Activated CD8-positive, alpha-beta memory T cell treated with anti-CD3 and anti-CD28 coated beads, Interleukin-2, amount 50 U/mL, for 1 hour (primary cell): ENCODE measurements around the gene C1S.
"Not testable (repeated sequence)": the region's sequence is repeated elsewhere in the genome, so short reads cannot be mapped to it uniquely, and the experiment has no call there.

Experiments used
- DNase-seq: peaks from one replicate; pipeline ENCODE4 v3.0.0-alpha.2; 2020; ENCODE audit errors: extremely low read depth

The C1S gene

GRCh38 chr12:7102582-7102981 is 42.1 kb downstream of the C1S start:
- no peak for DNase-seq

DNA sequence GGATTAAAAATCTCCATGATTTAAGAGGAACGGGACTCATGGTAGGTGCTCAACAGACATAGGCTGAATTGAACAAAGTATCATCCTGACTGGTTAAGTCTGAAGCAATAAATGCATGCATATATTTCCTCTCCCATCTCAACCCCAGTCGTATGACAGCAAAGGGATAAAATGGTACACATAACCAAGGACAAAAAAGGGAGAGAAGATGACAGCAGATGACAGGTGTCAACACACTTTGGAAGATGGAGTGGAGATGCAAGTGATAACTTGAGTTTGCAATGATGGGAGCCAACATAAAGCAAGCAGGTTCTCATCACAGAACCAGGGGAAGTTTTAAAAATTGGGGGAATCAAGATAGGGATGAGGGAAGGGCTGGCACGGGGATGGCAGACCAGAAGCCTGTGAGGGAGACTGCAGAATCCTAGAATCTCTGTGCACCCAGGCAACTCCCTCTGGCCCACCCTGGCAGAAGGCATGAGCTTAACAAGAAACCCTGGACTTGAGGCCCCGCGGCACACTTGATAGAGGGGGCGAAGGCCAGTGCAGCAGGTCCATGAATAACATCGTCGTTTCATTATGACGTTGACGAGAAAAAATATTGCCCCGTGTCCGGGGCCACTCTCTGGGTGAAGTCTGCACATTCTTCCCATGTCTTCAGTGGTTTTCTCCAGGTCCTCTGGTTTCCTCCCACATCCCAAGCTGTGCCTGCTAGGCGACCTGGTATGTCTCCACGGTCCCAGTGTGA is 43.5 kb downstream of the C1S start:
- no peak for DNase-seq

DNA sequence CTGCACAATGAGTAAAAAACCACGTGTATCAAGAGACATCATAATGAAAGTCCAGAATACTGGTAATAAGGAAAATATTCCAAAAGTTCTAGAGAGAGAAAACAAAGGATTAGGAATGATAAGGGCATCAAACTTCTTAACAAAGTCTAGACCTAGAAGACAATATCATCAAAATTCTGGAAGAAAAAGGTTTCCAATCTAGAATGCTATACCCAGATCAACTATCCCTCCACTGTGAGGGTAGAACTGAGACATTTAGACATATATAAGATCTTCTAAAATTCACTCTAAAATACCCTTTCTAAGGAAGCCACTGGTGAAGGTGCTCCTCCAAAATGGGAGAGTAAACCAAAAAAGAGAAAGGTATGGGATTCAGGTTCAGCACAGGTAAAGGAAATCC is 45.6 kb downstream of the C1S start:
- DNase-seq = no peak

DNA sequence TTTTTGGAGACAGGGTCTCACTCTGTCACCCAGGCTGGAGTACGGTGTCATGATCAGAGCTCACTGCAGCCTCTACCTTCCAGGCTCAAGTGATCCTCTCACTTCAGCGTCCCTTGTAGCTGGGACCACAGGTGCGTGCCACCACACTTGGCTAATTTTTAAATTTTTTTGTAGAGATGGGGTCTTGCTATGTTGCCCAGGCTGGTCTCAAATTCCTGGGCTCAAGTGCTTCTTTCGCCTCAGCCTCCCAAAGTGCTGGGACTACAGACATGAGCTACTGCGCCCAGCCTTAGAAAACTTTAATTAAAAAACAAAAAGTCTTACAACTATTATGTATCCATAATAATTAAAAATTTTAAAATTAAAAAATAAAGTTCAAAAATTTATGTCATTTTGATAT is 46.7 kb downstream of the C1S start:
- DNase-seq = not testable (repeated sequence)

DNA sequence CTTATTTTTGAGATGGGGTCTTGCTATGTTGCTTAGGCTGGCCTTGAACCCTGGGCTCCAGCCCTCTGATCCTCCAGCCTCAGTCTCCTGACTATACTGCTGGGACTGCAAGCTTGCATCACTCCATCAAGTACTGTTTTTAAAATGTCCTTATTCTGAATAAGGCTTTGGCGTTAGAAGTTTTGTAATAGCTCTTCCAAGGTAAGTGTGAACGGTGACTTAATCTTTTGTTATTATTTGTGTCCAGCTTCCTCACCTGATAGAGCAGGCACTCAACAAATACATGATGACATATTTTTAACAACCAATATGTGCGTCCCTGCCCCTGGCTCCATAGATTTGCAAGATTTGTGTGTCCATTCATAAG is 47.1 kb downstream of the C1S start:
- no peak for DNase-seq

DNA sequence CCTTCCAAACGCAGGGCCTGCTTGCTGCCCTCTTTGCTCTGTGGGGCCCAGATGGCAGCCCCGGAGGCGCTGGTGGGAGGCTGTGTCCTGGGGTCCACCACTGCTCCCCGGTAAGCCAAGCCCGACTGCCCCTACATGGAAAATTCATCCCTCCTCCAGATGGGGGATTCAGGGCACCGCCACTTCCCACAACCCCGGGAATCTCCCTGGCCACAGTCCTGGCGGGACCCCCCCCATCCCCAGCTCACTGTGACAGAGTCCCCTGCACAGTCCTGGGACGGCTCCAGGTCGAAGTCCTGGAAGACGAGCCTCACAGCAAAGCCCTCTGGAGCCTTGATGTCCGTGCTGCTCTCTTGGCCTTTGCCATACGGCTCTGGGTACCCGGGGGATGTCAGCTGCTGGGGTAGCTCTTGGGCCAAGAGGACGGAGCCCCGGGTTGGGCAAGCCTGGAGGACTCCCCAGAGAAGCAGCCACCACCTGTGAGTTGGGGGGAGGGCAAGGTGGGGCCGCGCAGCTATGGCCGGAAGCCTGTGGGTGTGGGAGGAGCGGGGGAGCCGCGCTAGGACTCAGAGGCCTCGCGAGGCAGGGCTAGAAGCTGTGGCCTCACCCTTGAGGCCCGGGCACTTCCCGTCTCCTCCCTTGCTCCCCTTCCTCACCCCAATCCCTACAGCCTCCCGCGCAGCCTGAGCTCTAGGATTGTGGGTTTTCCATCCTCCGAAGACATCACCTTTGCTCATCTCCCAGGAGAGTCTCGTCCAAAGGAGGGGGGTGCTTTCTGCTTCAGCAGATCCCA is 47.7 kb downstream of the C1S start:
- DNase-seq = no peak

GRCh38 chr12:7108796-7109571 is 48.5 kb downstream of the C1S start, which contains the start of gene C1RL:
Gene C1RL, minus strand, starts transcription at chr12:7109214. Its CDS starts 34 bp downstream, at chr12:7109180.
- no peak for DNase-seq

- DNase-seq = no peak
Observed at GRCh38 chr12:7109572-7109920, 49.0 kb downstream of the C1S start.

DNA sequence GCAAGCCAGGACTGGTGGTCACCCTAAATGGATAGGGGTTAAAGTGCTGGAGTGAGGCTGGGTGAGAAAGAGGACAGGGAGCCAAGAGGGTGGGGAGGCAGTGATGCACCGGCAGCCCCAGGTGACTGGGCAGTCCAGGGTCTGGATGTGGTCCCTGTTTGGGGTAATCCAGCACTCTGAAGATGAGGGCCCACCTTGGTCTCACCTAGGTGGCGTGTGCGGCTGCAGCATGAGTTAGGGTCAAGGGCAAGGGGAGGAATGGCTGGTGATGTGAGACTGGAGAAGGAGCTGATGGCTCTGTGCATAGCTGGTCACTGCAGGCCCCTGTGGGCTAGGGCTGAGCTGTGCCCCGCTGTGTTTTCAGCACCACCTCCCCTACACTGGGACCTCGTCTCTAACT is 50.1 kb downstream of the C1S start:
- no peak for DNase-seq

DNA sequence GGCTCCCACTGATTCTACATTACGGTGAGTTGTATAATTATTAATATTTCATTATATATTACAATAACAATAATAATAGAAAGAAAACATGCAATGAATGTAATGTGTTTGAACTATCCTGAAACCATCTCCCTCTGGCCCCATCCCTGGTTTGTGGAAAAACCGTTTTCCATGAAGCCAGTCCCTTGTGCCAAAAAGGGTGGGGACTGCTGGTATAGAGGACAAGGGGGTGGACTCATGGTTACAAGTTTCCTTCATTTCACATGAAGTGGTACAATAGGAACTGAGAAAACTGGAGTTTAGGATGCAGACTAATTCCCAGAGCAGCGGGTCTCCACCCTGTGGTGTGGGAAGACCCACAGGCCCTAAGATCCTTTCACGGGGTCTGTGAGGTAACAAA is 51.5 kb downstream of the C1S start:
- DNase-seq = no peak

DNA sequence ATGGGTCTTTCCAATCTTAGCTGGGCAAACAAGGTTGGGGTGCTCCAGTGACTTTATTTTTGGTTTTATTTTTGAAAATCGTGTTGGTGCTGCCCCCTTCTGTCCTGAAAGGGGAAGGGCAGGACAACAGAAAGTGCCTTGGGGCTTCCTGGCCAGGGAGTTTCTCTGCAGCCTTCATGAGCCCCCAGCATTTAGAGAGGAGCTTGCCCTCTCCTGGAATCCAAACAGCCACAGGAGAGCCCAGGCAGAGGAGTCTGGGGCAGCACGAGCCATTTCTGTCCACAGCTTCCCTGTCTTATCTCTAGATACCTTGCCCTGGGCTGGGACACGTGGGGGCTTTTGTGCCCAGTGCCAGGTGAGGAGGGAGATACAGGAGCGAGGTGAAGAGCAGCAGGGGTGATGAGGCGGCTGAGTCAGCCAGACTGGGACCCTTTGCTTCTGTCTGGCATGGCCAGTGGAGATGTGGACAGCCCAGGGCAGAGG is 52.9 kb downstream of the C1S start:
- DNase-seq = no peak

GRCh38 chr12:7114008-7114407 is 53.5 kb downstream of the C1S start:
- no peak for DNase-seq

- no peak for DNase-seq
Observed at GRCh38 chr12:7114851-7115250, 54.3 kb downstream of the C1S start.

GRCh38 chr12:7116196-7116595 is 55.7 kb downstream of the C1S start:
- no peak for DNase-seq

DNA sequence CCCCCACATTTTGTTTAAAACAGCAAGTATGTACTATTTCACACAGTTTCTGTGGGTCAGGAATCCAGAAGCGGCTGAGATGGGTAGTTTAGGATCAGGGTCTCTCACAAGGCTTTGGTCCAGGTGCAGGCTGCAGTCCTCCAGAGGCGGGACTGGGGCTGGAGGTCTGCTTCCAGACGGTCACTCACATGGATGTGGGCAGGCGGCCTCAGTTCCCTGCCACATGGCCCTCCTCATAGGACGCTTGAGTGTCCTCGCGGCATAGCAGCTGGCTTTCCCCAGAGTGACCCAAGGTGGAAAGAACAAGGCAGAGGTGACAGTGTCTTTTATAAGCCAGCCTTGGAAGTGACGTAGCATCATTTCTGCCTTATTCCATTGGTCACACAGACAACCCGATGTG is 56.4 kb downstream of the C1S start:
- DNase-seq = no peak

GRCh38 chr12:7117670-7118069 is 57.2 kb downstream of the C1S start:
- DNase-seq = no peak

DNA sequence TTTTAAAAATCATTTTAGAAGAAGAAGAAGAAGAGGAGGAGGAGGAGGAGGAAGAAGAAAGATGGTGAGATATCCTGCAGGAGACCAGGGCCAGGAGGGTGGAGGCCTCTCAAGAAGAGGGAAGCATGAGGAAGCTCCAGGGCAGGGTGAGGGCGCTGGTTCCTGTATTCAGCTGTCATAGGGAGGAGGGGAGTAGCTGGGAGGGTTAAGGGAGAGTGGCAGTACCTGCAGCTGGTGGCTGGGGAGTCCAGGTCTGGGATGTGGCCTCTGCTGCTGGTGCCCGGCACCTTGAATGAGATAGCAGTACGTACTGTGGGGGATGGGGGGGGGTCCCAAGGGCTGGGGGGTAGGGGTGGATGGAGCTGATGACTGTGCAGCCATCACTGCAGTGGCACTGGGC is 58.4 kb downstream of the C1S start:
- no peak for DNase-seq

DNA sequence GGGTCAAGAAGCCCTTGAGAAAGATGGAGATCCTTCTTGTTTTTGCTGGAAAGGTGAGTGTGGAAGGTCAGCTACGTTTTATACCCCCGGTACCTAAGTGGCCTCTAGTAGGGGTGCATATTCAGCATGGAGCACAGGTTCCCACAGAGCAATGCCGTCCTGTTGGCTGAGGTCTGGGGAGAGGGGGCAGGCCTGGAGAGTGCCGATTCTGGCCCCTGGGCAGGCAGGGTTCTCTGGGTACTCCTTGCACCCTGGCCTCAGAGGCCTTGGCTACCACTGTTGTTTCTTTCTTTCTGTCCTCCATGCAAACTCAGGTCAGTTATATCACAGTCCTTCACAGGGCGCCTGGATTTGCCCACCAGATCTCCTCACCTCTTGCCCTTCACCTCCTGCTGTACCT is 59.6 kb downstream of the C1S start:
- DNase-seq = no peak
